GM21619 (cell line): ENCODE measurements around the gene CENPL.
"Not testable (repeated sequence)": the region's sequence is repeated elsewhere in the genome, so short reads cannot be mapped to it uniquely, and the experiment has no call there.

ENCODE experiments used
- ATAC-seq: cut with Tn5 transposase; IDR thresholded peaks from one replicate; pipeline ENCODE4 v1.9.1; 2021; ENCODE audit not compliant: unreplicated experiment

The CENPL gene

GRCh38 chr1:173824315-173825081 lies at the start of gene CENPL, which contains the start of gene DARS2:
Gene CENPL (minus strand): TSS chr1:173824883. CDS start chr1:173811299, 13,584 bp downstream.
Gene DARS2 (plus strand): TSS chr1:173824673. CDS start chr1:173825230, 557 bp downstream.
- ATAC-seq = peak; percentile 84

GRCh38 chr1:173871500-173871899 lies 46.8 kb upstream of the CENPL start:
- no peak for ATAC-seq

DNA sequence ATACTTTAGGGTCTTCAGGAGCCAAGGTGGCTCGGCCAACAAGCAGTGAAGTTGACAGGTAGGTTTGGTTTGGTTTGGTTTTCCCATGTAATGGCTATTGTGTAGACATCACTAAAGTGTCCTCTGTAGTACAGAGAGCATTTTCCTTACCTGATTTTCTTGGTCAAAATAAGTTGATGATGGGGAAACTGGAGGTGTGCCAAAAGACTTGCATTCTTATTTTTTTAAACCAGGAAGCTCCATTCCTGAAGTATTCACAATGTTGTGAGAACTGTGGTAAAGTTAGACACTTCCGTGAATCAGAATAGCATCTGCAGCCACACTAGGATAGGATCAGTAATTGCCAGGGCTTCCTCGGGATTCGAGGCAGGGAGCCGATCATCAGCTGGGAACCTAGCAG lies 46.4 kb upstream of the CENPL start:
- ATAC-seq = no peak

- peak; percentile 23 for ATAC-seq
Observed at GRCh38 chr1:173870252-173871075, 45.8 kb upstream of the CENPL start.

DNA sequence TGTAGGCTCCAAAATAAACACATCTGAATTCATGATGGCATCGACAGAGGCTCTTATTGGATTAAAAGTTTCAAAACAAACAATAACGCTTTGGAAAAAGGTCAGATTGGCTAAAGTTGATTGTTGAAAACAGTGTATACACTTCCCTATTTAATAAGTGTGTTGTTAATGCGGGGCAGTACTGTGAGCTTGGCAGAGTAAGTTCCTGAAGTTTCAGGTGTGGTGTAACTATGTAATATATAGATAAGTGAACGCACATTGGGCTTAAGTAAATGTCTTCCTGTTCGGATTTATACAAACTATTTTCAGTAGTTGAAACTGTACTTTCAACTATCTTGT lies 44.3 kb upstream of the CENPL start:
- ATAC-seq = no peak

GRCh38 chr1:173868266-173869020 lies 43.8 kb upstream of the CENPL start, which contains the start of gene ZBTB37:
Gene ZBTB37 (plus strand): TSS chr1:173868380. CDS start chr1:173870226, 1,846 bp downstream.
- peak; percentile 53 for ATAC-seq

GRCh38 chr1:173867753-173868265 lies 43.1 kb upstream of the CENPL start, which contains the start of gene GAS5:
Gene GAS5 (minus strand): TSS chr1:173867989.
- peak; percentile 69 for ATAC-seq

DNA sequence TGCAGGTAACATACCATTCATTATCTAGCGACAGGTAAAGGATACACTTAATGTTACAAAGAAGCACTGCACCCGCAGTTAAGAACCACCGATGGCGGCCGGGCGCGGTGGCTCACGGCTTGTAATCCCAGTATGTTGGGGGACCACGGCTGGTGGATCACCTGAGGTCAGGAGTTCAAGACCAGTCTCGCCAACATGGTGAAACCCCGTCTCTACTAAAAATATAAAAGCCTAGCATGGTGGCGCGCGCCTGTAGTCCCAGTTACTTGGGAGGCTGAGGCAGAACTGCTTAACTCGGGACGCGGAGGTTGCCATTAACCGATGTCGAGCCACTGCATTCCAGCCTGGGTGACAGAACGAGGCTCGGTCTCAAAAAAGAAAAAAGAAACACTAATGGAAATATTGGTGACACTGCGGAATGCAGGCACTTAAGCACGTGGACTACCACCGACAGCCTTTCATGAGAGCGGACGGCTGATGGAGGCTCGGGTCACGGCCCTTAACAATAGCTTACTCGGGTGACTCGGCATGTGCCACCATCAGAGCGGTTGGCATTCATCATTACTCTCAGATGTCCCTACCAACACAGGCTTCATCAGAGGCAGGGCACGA lies 42.6 kb upstream of the CENPL start:
- ATAC-seq = no peak

DNA sequence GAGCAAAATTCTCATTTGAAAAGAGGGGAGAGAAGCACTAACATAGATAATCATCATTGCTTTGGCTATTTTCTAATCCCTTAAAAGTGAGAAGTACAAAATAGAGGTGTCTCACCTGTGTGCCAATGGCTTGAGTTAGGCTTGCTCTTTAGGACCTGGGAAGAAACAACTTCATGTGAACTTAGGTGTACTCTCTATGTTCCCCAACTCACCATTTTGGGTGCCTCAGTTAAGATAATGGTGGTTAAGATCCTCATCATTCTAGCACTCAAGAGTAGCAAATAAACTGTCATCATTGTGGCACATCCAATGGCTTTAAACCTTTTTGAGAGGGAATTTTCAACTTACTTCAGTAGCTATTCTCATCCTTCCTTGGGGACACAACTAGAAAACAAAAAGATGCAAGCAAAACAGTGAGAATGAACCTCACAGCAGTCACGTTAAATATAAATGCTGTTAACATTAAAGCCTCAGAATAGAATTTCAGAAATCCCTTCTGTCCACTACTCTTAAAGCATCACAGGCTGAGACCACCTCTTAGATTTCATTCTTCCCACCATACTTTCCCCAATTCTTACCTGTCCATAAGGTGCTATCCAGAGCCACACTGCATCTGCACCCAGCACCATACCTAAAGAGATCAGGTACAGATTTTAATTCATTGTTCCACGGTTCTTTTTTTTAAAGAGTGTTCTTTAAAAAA lies 41.9 kb upstream of the CENPL start:
- no peak for ATAC-seq

GRCh38 chr1:173865468-173866164 lies 40.9 kb upstream of the CENPL start:
- ATAC-seq = no peak

GRCh38 chr1:173864179-173864867 lies 39.6 kb upstream of the CENPL start:
- ATAC-seq = no peak

DNA sequence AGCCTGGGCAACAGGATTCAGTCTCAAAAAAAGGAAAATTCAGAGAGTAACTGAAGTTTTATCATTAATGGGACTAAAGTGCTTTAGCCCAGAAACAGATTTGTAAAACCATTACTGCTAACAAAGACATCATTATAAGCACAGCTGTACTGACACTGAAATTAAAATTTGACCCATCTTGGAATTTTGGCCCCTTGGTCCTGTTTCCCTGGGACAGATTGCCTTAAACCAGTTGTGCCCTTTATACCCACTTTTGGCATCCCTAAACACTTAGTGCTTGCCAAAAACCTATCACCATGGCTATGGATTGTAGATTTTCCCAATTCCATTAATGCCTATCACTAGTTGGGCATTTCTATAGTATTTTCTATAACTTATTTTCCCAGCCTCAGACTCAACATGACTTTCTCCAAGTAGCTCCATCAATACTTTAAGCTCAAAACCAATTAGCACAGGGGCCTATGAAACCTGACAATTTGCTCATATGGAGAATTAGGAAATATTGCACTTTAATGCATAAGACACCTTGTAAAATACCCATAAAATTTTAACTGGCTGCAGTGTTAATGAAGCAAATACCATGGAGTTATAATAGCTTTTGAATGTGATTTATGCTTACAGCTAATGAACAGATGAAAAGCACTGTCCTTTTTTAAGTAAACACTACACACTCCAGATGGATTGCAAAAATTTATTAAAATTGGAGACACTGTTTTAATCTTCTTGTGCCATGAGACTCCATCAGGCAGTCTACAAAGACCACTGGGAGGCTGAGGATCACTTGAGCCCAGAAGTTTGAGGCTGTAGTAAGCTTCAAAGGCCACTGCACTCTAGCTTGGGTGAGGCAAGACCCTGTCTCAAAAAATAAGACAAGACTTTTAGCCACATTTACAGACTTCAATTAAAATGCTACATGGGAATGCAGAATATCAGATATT lies 38.8 kb upstream of the CENPL start:
- no peak for ATAC-seq

- ATAC-seq = no peak
Observed at GRCh38 chr1:173862769-173863223, 38.1 kb upstream of the CENPL start.

DNA sequence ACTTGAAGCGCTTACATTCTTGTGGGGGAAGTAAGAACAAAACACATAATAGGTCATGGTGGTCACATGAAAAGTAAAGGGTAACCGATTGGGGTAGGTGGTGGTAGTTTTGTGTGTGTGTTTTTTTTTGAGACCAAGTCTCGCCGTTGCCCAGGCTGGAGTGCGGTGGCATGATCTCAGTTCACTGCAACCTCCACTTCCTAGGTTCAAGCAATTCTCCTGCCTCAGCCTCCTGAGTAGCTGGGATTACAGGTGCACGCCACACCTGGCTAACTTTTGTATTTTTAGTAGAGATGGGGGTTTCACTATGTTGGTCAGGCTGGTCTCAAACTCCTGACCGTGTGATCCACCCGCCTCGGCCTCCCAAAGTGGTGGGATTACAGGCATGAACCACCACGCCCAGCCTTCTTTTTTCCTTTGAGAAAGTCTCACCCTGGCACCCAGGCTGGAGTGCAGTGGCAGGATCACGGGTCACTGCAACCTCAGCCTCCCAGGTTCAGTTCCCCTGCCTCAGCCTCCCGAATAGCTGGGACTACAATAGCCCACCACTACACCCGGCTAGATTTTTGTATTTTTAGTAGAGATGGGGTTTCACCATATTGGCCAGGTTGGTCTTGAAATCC lies 37.6 kb upstream of the CENPL start:
- not testable (repeated sequence) for ATAC-seq

- ATAC-seq = no peak
Observed at GRCh38 chr1:173861731-173862145, 37.1 kb upstream of the CENPL start.

DNA sequence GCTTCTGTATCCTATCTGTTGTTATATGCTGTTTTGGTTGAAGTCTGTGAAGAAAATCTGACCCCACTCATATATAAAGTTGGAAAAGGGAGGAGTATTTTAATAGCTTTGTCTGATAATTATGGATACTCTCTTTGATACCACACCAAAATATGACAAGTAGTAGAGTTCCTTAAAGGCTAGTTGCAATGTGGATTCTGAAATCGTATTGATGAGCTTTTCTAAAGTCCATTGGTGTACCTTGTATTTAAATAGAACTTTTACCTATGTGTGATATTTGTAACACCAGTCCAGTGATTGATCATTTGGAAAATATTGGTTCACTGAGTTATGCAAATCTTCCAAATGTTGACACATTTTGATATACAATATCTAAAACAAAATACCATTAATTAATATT lies 35.4 kb upstream of the CENPL start:
- no peak for ATAC-seq

DNA sequence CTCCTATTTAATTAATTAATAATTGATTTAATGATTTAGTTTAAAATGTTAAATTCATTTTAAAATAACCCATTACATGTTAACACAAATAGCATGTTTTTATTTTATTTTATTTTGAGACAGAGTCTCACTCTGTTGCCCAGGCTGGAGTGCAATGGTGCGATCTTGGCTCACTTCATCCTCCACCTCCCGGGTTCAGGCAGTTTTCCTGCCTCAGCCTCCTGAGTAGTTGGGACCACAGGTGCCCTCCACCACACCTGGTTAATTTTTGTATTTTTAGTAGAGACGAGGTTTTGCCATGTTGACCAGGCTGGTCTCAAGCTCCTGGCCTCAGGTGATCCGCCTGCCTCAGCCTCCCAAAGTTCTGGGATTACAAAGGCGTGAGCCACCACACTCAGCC lies 34.9 kb upstream of the CENPL start:
- not testable (repeated sequence) for ATAC-seq
